NOMO-1 treated with dmso at 0.1 percent for 144 hours (cell line): ENCODE measurements around the gene GPSM3.
"Not testable (repeated sequence)": the region's sequence is repeated elsewhere in the genome, so short reads cannot be mapped to it uniquely, and the experiment has no call there.

ENCODE experiments used
- DNase-seq: peaks from one replicate; lab custom pipeline; 2025; ENCODE audit not compliant: unreplicated experiment; lab: John Stamatoyannopoulos, UW

GPSM3 gene

DNA sequence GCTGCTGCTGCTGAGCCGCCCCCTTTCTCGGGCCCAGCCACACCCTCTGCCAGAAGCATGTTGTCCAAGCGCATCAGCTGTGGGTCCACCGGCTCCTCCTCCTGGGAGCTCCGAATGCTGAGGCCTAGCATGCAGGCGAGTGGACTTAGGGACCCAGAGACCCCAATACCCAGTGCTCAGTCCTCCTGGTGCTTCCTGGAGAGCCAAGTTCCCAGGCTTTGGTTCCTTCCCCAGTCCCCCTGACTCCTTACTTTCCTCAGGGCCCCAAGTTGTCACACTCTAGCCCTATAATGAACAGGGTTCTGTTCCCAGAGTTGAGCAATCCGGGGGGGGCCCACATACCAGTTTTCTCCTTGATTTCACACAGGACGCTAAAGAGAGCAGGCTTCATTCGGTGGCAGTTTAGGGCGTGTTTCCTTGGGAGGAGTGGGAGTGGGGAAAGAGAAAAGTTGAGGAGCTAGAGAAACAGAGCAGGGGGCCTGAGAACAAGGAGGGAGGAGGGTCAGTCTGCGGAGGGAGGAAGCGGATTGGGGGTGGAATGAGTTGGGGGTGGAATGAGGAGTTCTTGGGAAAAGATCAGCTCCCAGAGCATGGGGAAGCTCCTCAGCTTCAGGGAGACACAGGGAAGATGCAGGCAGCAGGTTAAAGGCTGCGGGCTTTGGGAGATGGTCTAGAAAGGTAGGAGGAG lies 3.9 kb downstream of the GPSM3 start:
- no peak for DNase-seq

DNA sequence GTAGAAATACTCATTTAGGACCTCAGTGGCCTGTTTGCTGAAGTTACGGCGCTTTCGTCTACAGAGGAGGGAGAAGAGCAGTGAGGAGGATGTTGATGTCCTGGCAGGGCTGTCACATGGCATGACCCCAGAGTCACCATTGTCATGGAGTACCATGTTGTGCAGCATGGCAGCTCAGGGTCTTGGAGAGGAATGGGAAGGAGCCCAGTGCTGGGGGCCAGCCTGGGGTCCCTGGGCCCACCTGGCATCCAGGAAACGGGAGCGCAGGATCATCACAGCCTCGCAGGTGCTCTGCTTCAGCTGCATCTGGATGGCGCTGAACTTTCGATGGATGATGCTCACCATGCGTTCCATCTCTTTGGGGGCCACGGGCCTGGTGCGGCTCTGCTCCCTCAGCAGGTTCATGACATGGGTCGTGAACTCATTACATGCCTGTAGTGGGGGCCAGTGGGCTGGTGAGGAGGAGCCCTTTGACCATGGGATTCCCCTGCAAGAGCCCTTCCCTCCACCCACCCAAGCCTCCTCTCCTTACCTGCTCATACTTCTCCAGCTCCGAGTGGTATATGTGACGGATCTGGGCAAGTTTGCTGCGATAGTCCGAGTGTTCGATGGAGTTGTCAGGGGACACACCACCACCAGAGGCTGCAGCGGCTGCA lies 4.6 kb downstream of the GPSM3 start:
- DNase-seq, result not testable (repeated sequence)

DNA sequence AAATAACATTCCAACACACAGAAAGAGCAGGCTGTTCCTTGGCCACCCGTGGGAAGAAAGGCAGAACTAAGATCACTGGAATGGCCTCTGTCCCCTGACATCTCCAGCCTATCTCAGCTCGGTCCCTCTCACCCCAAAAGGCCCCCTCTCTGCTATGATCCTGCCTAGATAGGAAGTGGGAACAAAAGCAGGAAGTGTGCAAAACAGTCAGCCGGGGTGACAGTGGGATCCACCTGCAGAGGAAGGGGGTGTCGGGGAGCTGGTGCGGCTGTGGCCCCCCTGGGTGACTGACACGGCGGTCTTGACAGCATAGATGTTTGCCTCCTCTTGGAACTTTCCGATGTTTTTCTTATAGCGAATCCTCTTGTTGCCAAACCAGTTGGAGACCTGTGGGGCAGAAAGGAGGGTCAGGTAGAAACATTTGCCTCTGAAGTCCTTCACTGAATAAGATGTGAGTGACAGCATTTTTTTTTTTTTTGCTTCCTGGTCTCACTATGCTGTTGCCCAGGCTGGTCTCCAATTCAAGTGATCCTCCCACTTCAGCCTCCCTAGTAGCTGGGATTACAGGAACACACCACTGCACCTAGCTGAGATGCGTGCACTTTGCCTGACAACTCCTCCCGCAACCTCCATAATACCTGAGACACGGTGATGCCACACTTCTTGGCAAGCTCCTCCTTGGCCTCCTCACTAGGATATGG lies 5.3 kb downstream of the GPSM3 start:
- no peak for DNase-seq

DNA sequence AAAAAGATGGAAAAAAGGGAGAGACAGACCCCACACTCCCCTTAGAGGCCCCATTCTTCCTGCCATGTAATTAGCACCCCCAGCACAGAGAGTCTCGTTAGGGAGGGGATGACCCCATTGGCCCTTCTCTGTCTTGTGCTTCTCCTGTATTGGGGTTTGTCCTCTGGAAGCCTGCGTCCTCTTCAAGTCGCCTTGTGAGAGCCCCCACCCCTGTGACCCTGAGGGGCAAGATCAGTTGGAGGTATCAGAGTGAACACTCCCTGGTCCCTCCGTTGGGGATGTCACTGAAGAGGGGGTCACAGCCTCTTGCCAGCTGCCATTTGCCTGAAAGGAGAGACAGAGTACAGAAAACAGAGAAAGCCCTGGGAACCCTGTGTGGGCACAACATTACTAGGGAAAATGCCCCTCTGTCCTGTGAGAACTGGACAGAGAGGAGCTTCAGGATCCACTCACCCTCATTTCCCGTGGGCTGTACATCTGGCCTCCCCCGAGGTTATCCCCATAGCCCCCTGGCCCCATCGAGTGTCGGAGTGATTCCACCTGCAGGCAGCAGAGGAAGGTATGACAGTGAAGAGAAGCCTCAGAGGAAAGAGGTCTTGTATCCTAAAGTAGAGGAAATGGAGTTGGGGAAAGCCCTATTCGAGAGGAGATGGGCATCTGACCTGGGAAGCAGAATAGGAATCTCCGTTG lies 6.1 kb downstream of the GPSM3 start:
- not testable (repeated sequence) for DNase-seq

DNA sequence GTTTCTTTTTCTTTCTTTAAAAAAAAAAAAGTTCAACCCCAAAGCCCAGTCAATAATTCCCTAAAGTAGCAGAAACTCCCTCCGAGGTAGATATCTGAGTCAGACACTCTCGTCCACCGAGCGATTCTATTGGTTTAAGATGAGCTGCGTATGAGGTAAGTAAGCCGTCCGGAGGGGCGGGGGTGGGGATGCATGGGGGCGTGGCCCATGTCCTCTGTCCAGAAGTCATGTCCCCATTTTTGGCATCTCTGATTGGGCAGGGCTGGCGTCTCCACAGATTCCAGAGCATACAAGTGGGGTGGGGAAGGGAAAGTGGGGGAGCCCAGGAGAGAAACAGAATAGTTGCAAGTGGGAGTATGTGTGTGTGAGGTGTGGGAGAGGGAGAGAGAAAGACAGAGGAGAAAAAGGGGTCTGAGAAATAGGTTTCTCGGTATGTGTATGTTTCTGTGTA lies 6.7 kb downstream of the GPSM3 start:
- not testable (repeated sequence) for DNase-seq

DNA sequence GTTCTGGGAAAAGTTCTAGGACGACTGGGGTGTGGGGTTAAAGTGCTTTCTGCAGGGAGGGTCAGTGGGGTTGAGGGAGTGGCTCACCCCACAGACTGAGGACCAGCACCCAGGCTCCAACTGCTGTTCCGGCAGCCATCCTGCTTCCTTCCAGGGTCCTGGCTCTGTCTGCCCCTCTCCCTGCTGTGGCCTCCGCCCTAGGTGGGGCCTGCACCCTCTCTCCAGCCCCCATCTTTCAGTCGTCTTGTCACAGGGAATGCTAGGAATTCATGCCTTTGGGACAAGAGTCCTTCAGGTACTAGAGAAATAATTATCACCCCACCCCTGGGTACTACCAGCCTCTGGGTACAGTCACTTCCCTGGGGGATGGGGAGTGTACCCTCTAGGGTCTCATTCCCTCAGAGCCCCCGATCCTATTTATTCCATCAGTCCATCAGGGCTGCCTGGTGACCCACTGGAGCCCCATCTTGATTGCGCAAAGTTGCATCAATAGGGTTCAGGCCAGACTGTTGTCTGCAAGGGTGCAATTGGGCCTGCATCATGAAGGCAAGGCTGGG lies 8.3 kb downstream of the GPSM3 start, which contains the start of gene AGER:
TSS of gene AGER (minus strand) at position 170 of the 557 bp plus-strand sequence. CDS start at position 139, 31 bp downstream.
- DNase-seq, result no peak

DNA sequence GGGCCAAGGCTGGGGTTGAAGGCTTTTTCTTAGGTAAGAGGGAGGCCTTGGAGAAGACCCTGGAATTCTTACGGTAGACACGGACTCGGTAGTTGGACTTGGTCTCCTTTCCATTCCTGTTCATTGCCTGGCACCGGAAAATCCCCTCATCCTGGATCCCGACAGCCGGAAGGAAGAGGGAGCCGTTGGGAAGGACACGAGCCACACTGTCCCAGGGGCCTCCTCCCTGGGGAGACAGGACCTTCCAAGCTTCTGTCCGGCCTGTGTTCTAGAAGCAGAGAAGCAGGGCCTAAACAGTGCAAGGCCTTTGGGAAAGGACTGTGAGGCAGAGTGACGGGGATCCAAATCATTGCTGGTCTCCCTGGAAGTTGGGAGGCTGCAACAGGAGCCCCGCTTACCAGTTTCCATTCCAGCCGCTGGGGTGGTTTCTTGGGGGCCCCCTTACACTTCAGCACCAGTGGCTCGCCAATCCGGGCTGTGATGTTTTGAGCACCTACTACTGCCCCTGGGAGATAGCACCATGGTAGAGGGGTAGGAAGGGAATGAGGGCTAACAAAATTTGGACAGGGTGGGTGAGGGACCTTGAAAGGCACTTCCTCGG lies 8.9 kb downstream of the GPSM3 start:
- DNase-seq, result no peak

DNA sequence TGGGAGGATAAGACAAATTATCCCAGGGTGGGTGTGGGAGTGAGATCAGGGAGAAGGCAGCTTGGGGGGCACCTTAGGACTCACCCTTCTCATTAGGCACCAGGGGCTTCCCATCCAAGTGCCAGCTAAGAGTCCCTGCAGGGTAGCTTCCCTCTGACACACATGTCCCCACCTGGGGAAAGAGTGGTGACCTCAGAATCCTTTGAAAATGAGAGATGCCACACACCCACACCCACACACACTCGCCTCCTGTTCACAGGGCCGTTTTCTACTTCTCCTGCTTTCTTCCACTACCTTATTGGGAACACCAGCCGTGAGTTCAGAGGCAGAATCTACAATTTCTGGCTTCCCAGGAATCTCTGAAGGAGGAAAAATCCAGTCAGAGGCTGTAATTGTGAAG lies 9.4 kb downstream of the GPSM3 start:
- no peak for DNase-seq

DNA sequence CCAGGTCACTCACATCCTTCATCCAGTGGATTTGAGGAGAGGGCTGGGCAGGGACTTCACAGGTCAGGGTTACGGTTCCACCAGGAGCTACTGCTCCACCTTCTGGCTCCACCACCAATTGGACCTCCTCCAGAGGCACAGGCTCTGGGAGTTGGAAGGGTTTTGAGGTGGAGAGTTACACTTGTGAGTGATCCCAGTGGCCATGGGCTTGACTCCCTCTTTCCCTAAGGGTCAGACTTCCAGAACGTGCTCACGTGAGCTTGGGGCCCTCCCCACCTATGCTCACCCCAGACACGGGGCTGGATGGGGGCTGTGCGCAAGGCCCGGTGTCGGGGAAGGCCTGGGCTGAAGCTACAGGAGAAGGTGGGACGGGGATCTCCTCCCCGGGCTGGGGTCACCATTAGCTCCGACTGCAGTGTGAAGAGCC lies 9.9 kb downstream of the GPSM3 start:
- DNase-seq, result no peak

DNA sequence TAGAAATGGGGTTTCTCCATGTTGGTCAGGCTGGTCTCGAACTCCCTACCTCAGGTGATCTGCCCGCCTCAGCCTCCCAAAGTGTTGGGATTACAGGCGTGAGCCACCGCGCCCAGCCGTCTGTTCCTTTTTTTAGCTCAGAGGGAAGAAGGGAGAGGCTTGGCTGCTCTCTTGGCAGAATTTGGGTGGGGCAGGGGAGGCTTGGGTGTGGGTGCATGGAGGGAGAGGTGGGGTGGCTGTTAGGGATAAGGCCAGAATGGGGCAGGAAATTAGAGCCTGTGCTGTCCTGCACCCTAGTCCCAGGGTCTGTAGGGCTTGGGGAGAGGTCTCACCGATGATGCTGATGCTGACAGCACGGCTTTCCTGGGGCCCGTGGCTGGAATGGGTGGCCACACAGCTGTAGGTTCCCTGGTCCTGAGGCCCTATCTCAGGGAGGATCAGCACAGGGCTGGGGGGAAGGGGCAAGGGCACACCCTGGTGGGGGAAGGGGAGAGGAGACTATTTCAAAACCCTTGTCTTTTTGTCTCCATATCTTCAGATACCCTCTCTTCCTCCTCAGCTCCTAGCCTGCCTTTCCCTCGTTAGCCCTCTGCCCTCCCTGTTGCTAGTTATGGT lies 10.4 kb downstream of the GPSM3 start:
- no peak for DNase-seq

DNA sequence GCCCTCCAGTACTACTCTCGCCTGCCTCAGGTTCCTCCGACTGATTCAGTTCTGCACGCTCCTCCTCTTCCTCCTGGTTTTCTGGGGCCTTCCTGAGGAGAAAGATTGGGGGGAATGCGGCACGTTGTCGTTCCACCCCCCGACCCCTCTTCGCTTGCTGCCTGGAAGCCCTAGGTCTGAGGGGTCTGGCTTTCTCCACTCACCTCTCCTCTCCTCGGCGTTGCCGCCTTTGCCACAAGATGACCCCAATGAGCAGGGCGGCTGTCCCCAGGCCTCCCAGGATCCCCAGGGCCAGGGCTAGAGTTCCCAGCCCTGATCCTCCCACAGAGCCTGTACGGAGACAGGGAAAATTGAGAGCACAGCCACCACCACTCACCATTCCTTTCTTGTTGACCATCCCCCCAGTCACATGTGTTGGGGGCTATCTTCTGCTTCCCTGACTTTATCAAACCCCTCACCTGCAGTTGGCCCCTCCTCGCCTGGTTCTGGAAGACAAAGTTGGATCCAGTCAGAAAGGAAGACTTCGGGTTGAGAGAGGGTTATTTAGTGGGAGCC lies 11.2 kb downstream of the GPSM3 start:
- no peak for DNase-seq

DNA sequence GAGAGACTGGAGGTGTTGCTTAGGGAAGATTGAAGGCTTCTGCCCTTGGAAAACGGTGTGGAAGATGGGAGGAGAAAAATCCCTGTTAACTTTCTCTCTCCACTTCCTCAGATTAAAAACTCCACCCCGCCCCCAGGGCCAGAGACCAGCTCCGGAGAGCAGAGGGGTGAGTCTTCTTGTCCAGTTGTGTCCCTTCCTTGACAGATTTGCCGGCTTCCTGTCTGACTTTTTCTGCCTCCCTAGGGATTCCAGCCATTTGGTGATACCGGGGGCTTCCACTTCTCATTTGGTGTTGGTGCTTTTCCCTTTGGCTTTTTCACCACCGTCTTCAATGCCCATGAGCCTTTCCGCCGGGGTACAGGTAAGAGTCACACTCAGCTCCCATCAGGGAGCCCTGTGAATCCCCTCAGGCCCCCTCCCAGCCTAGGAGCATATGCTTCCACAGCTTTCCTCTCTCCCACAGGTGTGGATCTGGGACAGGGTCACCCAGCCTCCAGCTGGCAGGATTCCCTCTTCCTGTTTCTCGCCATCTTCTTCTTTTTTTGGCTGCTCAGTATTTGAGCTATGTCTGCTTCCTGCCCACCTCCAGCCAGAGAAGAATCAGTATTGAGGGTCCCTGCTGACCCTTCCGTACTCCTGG lies 12.6 kb downstream of the GPSM3 start:
- no peak for DNase-seq

DNA sequence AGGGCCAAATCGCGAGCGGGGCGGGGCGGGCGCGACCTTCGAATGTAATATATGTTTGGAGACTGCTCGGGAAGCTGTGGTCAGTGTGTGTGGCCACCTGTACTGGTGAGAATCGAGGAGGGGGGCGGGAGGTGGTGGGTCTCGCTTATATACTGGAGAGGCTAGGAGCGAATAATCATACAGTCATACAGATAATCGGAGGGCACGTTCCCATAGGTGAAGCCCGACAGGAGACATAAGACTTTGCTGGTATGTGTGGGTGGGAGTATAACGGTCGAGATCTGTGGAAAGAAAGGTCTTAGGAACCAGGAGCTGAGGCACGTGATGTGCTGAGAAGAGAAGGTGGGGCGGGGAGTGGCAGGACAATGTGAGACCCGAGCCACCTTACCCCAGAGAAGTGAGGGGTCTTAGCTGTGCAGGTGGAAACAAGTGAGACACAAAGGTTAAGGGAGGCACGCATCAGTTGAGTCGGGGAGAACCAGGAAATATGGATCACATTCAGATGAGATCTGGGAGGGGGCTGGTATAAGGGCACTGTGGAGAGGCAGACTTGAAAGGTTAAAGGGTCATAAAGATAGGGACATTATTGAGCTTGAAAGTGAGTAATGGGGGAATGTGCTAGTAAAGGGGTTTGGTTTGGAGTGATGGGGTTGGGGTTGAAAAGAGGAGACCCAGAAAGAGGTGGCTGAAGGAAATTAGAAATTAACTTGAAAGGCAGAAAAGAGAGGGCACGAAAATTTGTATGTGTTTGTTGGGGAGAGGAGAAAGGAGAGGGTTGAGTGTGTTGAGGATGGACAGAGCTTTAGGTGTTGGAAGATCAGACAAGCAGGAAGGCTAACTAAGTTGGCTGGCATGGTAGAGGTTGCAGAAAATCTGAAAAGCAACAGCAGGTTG lies 13.6 kb downstream of the GPSM3 start:
- no peak for DNase-seq

DNA sequence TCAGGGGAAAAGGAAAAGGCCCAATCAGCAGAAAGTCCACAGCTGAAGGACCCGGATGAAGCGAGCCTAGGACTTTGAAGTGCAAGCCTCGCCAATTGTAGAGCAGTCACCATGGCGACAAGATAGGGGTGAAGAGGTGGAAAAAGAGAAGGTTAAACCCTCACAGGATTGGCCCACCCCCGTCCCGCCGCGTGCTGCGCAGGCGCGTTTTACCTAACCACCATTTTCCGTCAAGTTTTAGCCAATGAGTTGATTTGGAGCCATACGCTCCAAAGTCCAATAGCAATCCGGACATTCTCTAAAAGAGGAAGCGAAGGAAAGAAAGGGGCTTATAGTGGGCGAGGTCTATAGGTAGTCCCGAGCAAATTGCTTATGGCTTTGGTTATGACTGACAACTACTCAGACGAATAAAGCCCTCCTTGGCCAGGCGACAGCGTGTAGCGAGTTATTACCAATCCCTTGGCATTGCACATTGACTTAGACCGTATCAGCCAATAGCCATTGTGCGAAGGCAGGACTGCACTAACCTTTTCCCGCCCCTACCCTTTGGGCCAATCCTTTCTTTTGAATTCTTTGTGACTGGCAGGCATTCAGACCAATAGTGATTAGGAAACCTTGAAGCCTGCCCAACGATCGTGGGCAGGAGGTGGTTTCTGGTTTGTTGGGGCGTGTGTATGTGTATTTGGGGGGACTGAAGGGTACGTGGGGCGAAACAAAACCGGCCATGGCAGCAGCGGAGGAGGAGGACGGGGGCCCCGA lies 14.5 kb downstream of the GPSM3 start, which contains the start of gene RNF5:
TSS of gene RNF5 (plus strand) at position 618 of the 759 bp plus-strand sequence. CDS start at position 725, 107 bp downstream.
- peak; percentile 100 for DNase-seq

DNA sequence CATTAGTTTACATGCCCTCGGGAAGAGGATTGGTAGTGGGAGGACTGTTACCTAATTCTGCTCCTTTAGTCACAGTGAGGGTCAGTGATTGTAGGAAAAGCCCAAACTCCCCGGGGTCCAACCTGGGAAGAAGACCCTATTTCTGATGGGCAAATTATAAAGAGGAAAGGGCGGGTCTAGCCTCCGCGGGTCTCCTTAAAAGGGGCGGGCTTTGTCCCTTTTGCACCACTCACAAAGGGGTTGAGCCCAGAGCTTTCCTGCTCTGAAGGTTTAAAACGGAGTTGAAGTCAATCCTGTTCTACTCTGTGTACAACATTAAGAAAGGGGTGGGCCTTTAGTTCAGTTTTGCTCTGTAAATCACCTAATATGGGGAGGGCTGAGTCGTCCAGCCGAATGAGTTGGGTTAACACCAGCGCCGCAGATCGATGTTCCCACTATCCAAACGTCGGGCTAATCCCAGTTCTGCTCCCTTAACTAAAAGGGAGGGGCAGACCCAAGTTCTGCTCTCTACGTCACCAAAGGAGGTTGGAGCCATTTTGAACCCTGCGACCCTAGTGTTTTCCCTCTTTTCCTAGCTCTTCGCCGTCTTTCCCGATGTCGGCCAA lies 15.2 kb downstream of the GPSM3 start:
- DNase-seq, result no peak

DNA sequence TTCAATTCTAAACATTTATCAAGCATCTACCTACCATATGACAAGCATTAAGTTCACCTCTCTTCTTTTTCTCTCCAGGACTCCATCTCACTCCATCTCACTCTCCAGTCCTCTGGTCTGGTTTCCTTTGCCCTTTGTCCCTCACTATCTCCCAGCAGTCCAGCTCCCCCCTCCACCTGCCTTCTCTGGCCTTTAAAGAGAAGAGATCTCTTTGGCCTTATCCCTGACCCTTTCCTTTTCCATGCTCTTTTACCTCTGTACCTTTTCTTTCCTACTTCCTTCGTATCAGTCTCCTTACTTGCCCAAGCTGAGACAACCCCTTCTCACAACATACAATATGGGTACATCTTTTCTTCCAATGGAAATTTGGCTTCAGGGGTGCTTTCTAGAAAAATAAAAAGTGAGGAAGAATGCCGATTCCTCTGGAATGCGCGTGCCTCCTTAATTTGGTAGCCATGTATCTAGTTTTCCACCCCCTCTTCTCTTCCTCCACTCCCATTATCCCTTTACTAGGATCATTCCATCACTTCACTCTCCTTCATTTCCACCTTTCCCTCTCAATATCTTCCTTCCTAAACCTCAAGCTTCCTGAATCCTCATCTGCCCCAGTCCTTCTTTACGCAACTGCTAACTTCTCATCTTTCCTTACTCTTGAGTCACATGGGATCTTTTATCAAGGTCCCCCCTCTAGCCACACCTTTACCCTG lies 15.8 kb downstream of the GPSM3 start:
- no peak for DNase-seq
